HCT116 (cell line): Measurements from ENCODE around the gene ATP1A1. TPM values are rescaled to one million over a fixed set of nuclear protein-coding genes. Genes with fewer than 3 reads are reported as not detected.

Experiments used
- ATAC-seq: fragments of 200-7000 bp; cut with Tn5 transposase; 2 replicates; pipeline ENCODE4 v1.9.1; 2020; ENCODE audit warnings: mild to moderate bottlenecking, moderate library complexity
- BruUV-seq: library from RNA; stranded (reverse); fragments of 400-500 nt; replicated peaks from 2 replicates; lab custom pipeline; 2021; lab: Mats Ljungman, UMichigan
- CTCF ChIA-PET: fragments of 300-600 bp; sonication (Branson Sonifier 250); formaldehyde crosslinking; loops from one replicate; lab custom pipeline; 2021; ENCODE audit warnings: antibody characterized with exemption; lab: Charles Lee
- POLR2A ChIA-PET: fragments of 300-600, 350-600 bp; sonication (Branson Sonifier 250); formaldehyde crosslinking; loops from one replicate; lab custom pipeline; 2021; ENCODE audit warnings: antibody characterized with exemption; lab: Charles Lee
- RAD21 ChIA-PET, 2 experiments: fragments of 300-600 bp; sonication (Branson Sonifier 250); formaldehyde crosslinking; loops; one replicate each; lab custom pipeline; 2023; ENCODE audit warnings: low total read pairs in 2 of 2; ENCODE audit not compliant: uncharacterized antibody in 2 of 2, unreplicated experiment in 2 of 2, low non-redundant PET in 1 of 2; lab: Charles Lee
- DNase-seq: peaks from one replicate; pipeline ENCODE4 v3.0.0-alpha.2; 2010; ENCODE audit warnings: low read depth, low spot score
- H2AFZ ChIP-seq: fragments of 200-600 bp; shearing (Covaris generic), sonication (generic); 2 replicates; pipeline ENCODE4 v1.6.1; 2017; ENCODE audit warnings: low read depth, mixed run types, mixed read lengths, antibody characterized with exemption, low read length; ENCODE audit not compliant: poor library complexity, severe bottlenecking
- H3K27ac ChIP-seq: 2 replicates; pipeline ENCODE4 v1.5.1; 2012; ENCODE audit warnings: low read depth, low read length
- H3K27me3 ChIP-seq: fragments of 200-600 bp; sonication (generic); 2 replicates; pipeline ENCODE4 v1.6.1; 2016; ENCODE audit warnings: mixed run types, low read length, mixed read lengths; ENCODE audit not compliant: insufficient read depth
- H3K36me3 ChIP-seq, 2 experiments: fragments of 200-500 bp in 1 of 2; fragments of 200-600 bp in 1 of 2; sonication (Bioruptor generic) in 1 of 2; sonication (generic) in 1 of 2; 2 replicates each; pipeline versions ENCODE4 v1.5.1 to v1.6.1; 2014 to 2016; ENCODE audit warnings: low read length in 2 of 2, inconsistent platforms in 1 of 2, mixed read lengths in 1 of 2, mixed run types in 1 of 2; ENCODE audit not compliant: insufficient read depth in 2 of 2, control insufficient read depth in 1 of 2
- H3K4me1 ChIP-seq, 2 experiments: fragments of 200-600 bp in 1 of 2; sonication (generic) in 1 of 2; 2 replicates each; pipeline versions ENCODE4 v1.5.1 to v1.6.1; 2012 to 2017; ENCODE audit warnings: low read length in 2 of 2, inconsistent platforms in 1 of 2, mild to moderate bottlenecking in 1 of 2, mixed read lengths in 1 of 2, mixed run types in 1 of 2, moderate library complexity in 1 of 2; ENCODE audit not compliant: insufficient read depth in 2 of 2, control insufficient read depth in 1 of 2
- H3K4me2 ChIP-seq: fragments of 200-600 bp; sonication (generic); 2 replicates; pipeline ENCODE4 v1.6.1; 2017; ENCODE audit warnings: mixed run types, low read length, mixed read lengths
- H3K4me3 ChIP-seq, 2 experiments: fragments of 200-600 bp in 1 of 2; sonication (generic) in 1 of 2; replicated peaks in 1 of 2; 2 replicates each; pipeline ENCODE4 v1.5.1; 2011 to 2016; ENCODE audit warnings: low read length in 2 of 2, control low read depth in 1 of 2, low read depth in 1 of 2, mild to moderate bottlenecking in 1 of 2, mixed read lengths in 1 of 2, mixed run types in 1 of 2
- H3K79me2 ChIP-seq: fragments of 200-600 bp; sonication (generic); 2 replicates; pipeline ENCODE4 v1.6.1; 2017; ENCODE audit warnings: mild to moderate bottlenecking, mixed run types, low read length, moderate library complexity, mixed read lengths; ENCODE audit not compliant: insufficient read depth
- H3K9ac ChIP-seq: fragments of 200-600 bp; sonication (generic); 2 replicates; pipeline ENCODE4 v1.6.1; 2016; ENCODE audit warnings: low read length, mixed read lengths
- H3K9me2 ChIP-seq: fragments of 200-600 bp; sonication (generic), shearing (Covaris generic); 2 replicates; pipeline ENCODE4 v1.6.1; 2017; ENCODE audit warnings: mixed run types, mild to moderate bottlenecking, moderate library complexity; ENCODE audit not compliant: insufficient read depth
- H3K9me3 ChIP-seq, 2 experiments: fragments of 200-500 bp in 1 of 2; fragments of 200-600 bp in 1 of 2; sonication (Bioruptor generic) in 1 of 2; sonication (generic) in 1 of 2; 2 replicates each; pipeline ENCODE4 v1.6.1; 2014 to 2017; ENCODE audit warnings: low read length in 2 of 2, mixed read lengths in 2 of 2, inconsistent platforms in 1 of 2, low read depth in 1 of 2, mild to moderate bottlenecking in 1 of 2, mixed run types in 1 of 2, moderate library complexity in 1 of 2; ENCODE audit not compliant: control insufficient read depth in 1 of 2, insufficient read depth in 1 of 2
- H4K20me1 ChIP-seq: fragments of 200-600 bp; sonication (generic), shearing (Covaris generic); 2 replicates; pipeline ENCODE4 v1.6.1; 2017; ENCODE audit warnings: mixed run types, mild to moderate bottlenecking, moderate library complexity; ENCODE audit not compliant: insufficient read depth
- CEBPB ChIP-seq: IDR thresholded peaks from 2 replicates; pipeline ENCODE4 v1.6.1; 2012; ENCODE audit warnings: low read depth
- EGR1 ChIP-seq: IDR thresholded peaks from 2 replicates; pipeline ENCODE4 v1.6.1; 2012; ENCODE audit warnings: low read depth
- ELF1 ChIP-seq: IDR thresholded peaks from 2 replicates; pipeline ENCODE4 v1.6.1; 2012; ENCODE audit warnings: low read depth, borderline replicate concordance
- EZH2 ChIP-seq: fragments of 200-600 bp; sonication (generic); IDR thresholded peaks from 2 replicates; pipeline ENCODE4 v1.6.1; 2017; ENCODE audit warnings: antibody characterized with exemption, mixed run types
- MAX ChIP-seq: IDR thresholded peaks from 2 replicates; pipeline ENCODE4 v1.6.1; 2012
- POLR2A ChIP-seq: IDR thresholded peaks from 2 replicates; pipeline ENCODE4 v1.7.0; 2011; ENCODE audit warnings: borderline replicate concordance; ENCODE audit not compliant: insufficient read depth, insufficient read length; ENCODE audit errors: extremely low read depth
- RAD21 ChIP-seq: IDR thresholded peaks from 2 replicates; pipeline ENCODE4 v1.6.1; 2012; ENCODE audit warnings: low read depth, mild to moderate bottlenecking
- REST ChIP-seq: IDR thresholded peaks from 2 replicates; pipeline ENCODE4 v1.6.1; 2012; ENCODE audit warnings: low read depth
- SRF ChIP-seq: IDR thresholded peaks from 2 replicates; pipeline ENCODE4 v1.6.1; 2012; ENCODE audit warnings: low read depth
- ZBTB33 ChIP-seq: IDR thresholded peaks from 2 replicates; pipeline ENCODE4 v1.6.1; 2011; ENCODE audit warnings: mild to moderate bottlenecking, low read length, moderate library complexity; ENCODE audit not compliant: insufficient replicate concordance; ENCODE audit errors: extremely low read depth
- ZFX ChIP-seq: fragments of 450-650 bp; IDR thresholded peaks from 2 replicates; pipeline ENCODE4 v1.6.1; 2017
- intact Hi-C: fragments of 100-400 bp; cut with micrococcal nuclease; formaldehyde crosslinking; loops from 2 replicates; pipeline ENCODE4 v1.10.0; 2022
- total RNA-seq: library from RNA; stranded (reverse); gene quantifications from one replicate; pipeline ENCODE4 v1.2.1, GENCODE V29; 2021; ENCODE audit not compliant: unreplicated experiment

Gene ATP1A1
- total RNA-seq, 1 experiment from 2014 or later, result 290 TPM

- Histone ChIP-seq H3K4me3 (no peak overlapping the region), H3K27ac (no peak overlapping the region), H3K36me3 (no peaks in the 10 kb centered on the region), H4K20me1 (no peaks in the 10 kb centered on the region), H2AFZ (no peak overlapping the region), H3K79me2 (no peaks in the 10 kb centered on the region), H3K9me3 (no peaks in the 10 kb centered on the region), H3K27me3 (no peaks in the 10 kb centered on the region), H3K9me2 (no peaks in the 10 kb centered on the region), H3K4me2 (no peak overlapping the region), H3K4me1 (peaks cover 1% of the 10 kb centered on the region in 2 experiments; a peak in 2 of 4 replicates), H3K9ac (no peak overlapping the region)
- BruUV-seq, result no TSS peak
- POLR2A ChIA-PET, result no interaction called here
- no peak for DNase-seq
- CTCF ChIA-PET, result no interaction called here
- intact Hi-C loops, result loop anchor here (5.0 kb wide), 1 partner anchor 752 kb away; no protein-coding TSS in a partner anchor
- TF ChIP-seq EGR1, result no peak
- no peak for TF ChIP-seq ZBTB33
- TF ChIP-seq SRF, result no peak
- no peak for TF ChIP-seq POLR2A
- no peak for TF ChIP-seq MAX
- TF ChIP-seq CEBPB, result no peak
- TF ChIP-seq ELF1, result no peak
- no peak for TF ChIP-seq ZFX
- TF ChIP-seq REST, result no peak
- no peak for TF ChIP-seq EZH2
- TF ChIP-seq RAD21, result no peak
- ATAC-seq, result no peak
- RAD21 ChIA-PET, result no interaction called here
These were observed 51.4 kb downstream of the ATP1A1 start for GRCh38 chr1:116424438-116424837.
